HepG2 (cell line): ENCODE data around the gene IGLON5. TPM values are rescaled to one million over a fixed set of nuclear protein-coding genes. Genes with fewer than 3 reads are reported as not detected.

Experiments
- AKAP8 ChIP-seq: sonication (generic); formaldehyde crosslinking; IDR thresholded peaks from 2 replicates; pipeline ENCODE4 v1.5.1; 2020; ENCODE audit warnings: mild to moderate bottlenecking, missing genetic modification reagents
- ARID5B ChIP-seq: IDR thresholded peaks from 2 replicates; pipeline ENCODE4 v1.4.0; 2020; ENCODE audit warnings: mild to moderate bottlenecking, missing genetic modification reagents
- BHLHE40 ChIP-seq: IDR thresholded peaks from 2 replicates; pipeline ENCODE4 v1.6.1; 2011; ENCODE audit warnings: low read length, improper control_type of control experiment
- ELK4 ChIP-seq: sonication (generic); formaldehyde crosslinking; IDR thresholded peaks from 2 replicates; pipeline ENCODE4 v1.9.0; 2021; ENCODE audit warnings: missing genetic modification reagents, borderline replicate concordance
- HDAC6 ChIP-seq: fragments of 200-600 bp; sonication (generic); IDR thresholded peaks from 2 replicates; pipeline ENCODE4 v1.7.0; 2017; ENCODE audit warnings: mild to moderate bottlenecking, antibody characterized with exemption, low read length, low read depth
- JUN ChIP-seq: sonication (generic); formaldehyde crosslinking; IDR thresholded peaks from 2 replicates; pipeline ENCODE4 v1.4.0; 2020; ENCODE audit warnings: mild to moderate bottlenecking, missing genetic modification reagents
- JUNB ChIP-seq: sonication (generic); formaldehyde crosslinking; IDR thresholded peaks from 2 replicates; pipeline ENCODE4 v1.8.0; 2022; ENCODE audit warnings: missing genetic modification reagents, mild to moderate bottlenecking, borderline replicate concordance
- KLF12 ChIP-seq: sonication (generic); formaldehyde crosslinking; IDR thresholded peaks from 2 replicates; pipeline ENCODE4 v1.4.0; 2020; ENCODE audit warnings: missing genetic modification reagents, borderline replicate concordance
- RORA ChIP-seq: sonication (generic); formaldehyde crosslinking; IDR thresholded peaks from 2 replicates; pipeline ENCODE4 v1.5.0; 2020; ENCODE audit warnings: mild to moderate bottlenecking, missing genetic modification reagents, moderate library complexity
- SALL1 ChIP-seq: sonication (generic); formaldehyde crosslinking; IDR thresholded peaks from 2 replicates; pipeline ENCODE4 v1.8.0; 2022; ENCODE audit warnings: mild to moderate bottlenecking, missing genetic modification reagents
- SNAPC5 ChIP-seq: sonication (generic); formaldehyde crosslinking; IDR thresholded peaks from 2 replicates; pipeline ENCODE4 v1.8.1; 2023; ENCODE audit warnings: mild to moderate bottlenecking, missing genetic modification reagents, borderline replicate concordance
- STAG1 ChIP-seq: sonication (generic); formaldehyde crosslinking; IDR thresholded peaks from 2 replicates; pipeline ENCODE4 v1.4.0; 2020; ENCODE audit warnings: missing genetic modification reagents
- STAT5B ChIP-seq: sonication (generic); formaldehyde crosslinking; IDR thresholded peaks from 2 replicates; pipeline ENCODE4 v1.4.0; 2020; ENCODE audit warnings: missing genetic modification reagents
- TBP ChIP-seq: sonication (generic); formaldehyde crosslinking; IDR thresholded peaks from 2 replicates; pipeline ENCODE4 v1.5.0; 2020; ENCODE audit warnings: missing genetic modification reagents
- THAP8 ChIP-seq: sonication (generic); formaldehyde crosslinking; IDR thresholded peaks from 2 replicates; pipeline ENCODE4 v1.5.1; 2020; ENCODE audit warnings: missing genetic modification reagents, mild to moderate bottlenecking, borderline replicate concordance
- UBTF ChIP-seq: sonication (generic); formaldehyde crosslinking; IDR thresholded peaks from 2 replicates; pipeline ENCODE4 v1.4.0; 2020; ENCODE audit warnings: mild to moderate bottlenecking, missing genetic modification reagents
- ZNF251 ChIP-seq: sonication (generic); formaldehyde crosslinking; IDR thresholded peaks from 2 replicates; pipeline ENCODE4 v1.9.0; 2021; ENCODE audit warnings: mild to moderate bottlenecking, missing genetic modification reagents
- ZNF333 ChIP-seq: sonication (generic); formaldehyde crosslinking; IDR thresholded peaks from 2 replicates; pipeline ENCODE4 v1.4.0; 2020; ENCODE audit warnings: mild to moderate bottlenecking, missing genetic modification reagents, borderline replicate concordance
- ZNF652 ChIP-seq: IDR thresholded peaks from 2 replicates; pipeline ENCODE4 v1.6.1; 2016; ENCODE audit warnings: low read depth, borderline replicate concordance
- polyA plus RNA-seq, 8 experiments: library from polyadenylated mRNA; depleted of rRNA in 3 of 8; stranded (reverse) in 7 of 8; unstranded in 1 of 8; fragments of >200 nt; fragmentation: Illumina TruSeq in 4 of 8; extraction: Trizol in 4 of 8; gene quantifications; 2 replicates each; pipeline versions ENCODE4 v1.2.1 to v1.2.3, GENCODE V29; 2011 to 2016; ENCODE audit warnings: low read depth in 4 of 8, missing spikeins in 1 of 8, mixed read lengths in 1 of 8; ENCODE audit not compliant: insufficient read depth in 1 of 8
- total RNA-seq, 5 experiments: library from RNA; depleted of rRNA; stranded (reverse); fragments of >200 nt; fragmentation: Illumina TruSeq; extraction: Trizol; gene quantifications; 2 replicates each; pipeline ENCODE4 v1.2.3, GENCODE V29; 2016; ENCODE audit warnings: low read depth in 1 of 5

Gene IGLON5
- total and polyA plus RNA-seq, 2 of the 13 experiments (the other 11 are each of a cell fraction or from before 2014, with no cell fraction given): 0.04 to 5.7 TPM

- TF ChIP-seq STAG1 (CRISPR knock-in tag): no peak
- no peak for TF ChIP-seq SNAPC5
- no peak for TF ChIP-seq ZNF652 (CRISPR knock-in tag)
- no peak for TF ChIP-seq ZNF251 (CRISPR knock-in tag)
- peak; percentile 54 for TF ChIP-seq UBTF (CRISPR knock-in tag)
- no peak for TF ChIP-seq ELK4 (CRISPR knock-in tag)
- no peak for TF ChIP-seq ZNF333 (CRISPR knock-in tag)
- TF ChIP-seq RORA (CRISPR knock-in tag): no peak
- 0 out of 2 replicates have a peak, but pooled peaks have one; percentile 24 for TF ChIP-seq JUNB (CRISPR knock-in tag)
- peak; percentile 47; the same call in 1 of the 2 replicates for TF ChIP-seq SALL1 (CRISPR knock-in tag)
- no peak for TF ChIP-seq TBP
- no peak for TF ChIP-seq BHLHE40
- no peak for TF ChIP-seq HDAC6
- no peak for TF ChIP-seq KLF12 (CRISPR knock-in tag)
- no peak for TF ChIP-seq STAT5B (CRISPR knock-in tag)
- TF ChIP-seq ARID5B (CRISPR knock-in tag): peak; percentile 23; the same call in 1 of the 2 replicates
- TF ChIP-seq AKAP8 (CRISPR knock-in tag): no peak
- TF ChIP-seq JUN (CRISPR knock-in tag): no peak
- TF ChIP-seq THAP8 (CRISPR knock-in tag): no peak
Observed at GRCh38 chr19:51364200-51365106, 53.0 kb downstream of the IGLON5 start (continued).
